Trophoblast cell (in vitro differentiated cells and primary cell): ENCODE data around the gene CEP295NL.

Source experiments
- DNase-seq, 2 donors: peaks; one replicate each; pipeline ENCODE4 v3.0.0-alpha.2; 2016
- H2AFZ ChIP-seq: 2 replicates; pipeline ENCODE4 v1.6.1; 2013; ENCODE audit warnings: low read length, moderate library complexity, mild to moderate bottlenecking; ENCODE audit not compliant: insufficient read depth, poor library complexity
- H2AK5ac ChIP-seq: 2 replicates; pipeline ENCODE4 v1.6.1; 2013; ENCODE audit warnings: mild to moderate bottlenecking, low read length
- H2BK120ac ChIP-seq: 2 replicates; pipeline ENCODE4 v1.6.1; 2013; ENCODE audit warnings: low read length, mild to moderate bottlenecking, moderate library complexity; ENCODE audit not compliant: insufficient read depth, poor library complexity
- H2BK12ac ChIP-seq: 2 replicates; pipeline ENCODE4 v1.6.1; 2013; ENCODE audit warnings: mild to moderate bottlenecking, low read length, moderate library complexity
- H2BK5ac ChIP-seq: 2 replicates; pipeline ENCODE4 v1.6.1; 2013; ENCODE audit warnings: low read length, low read depth, moderate library complexity, mild to moderate bottlenecking; ENCODE audit not compliant: poor library complexity
- H3K14ac ChIP-seq: 2 replicates; pipeline ENCODE4 v1.6.1; 2013; ENCODE audit warnings: mild to moderate bottlenecking, low read length
- H3K18ac ChIP-seq: 2 replicates; pipeline ENCODE4 v1.6.1; 2013; ENCODE audit warnings: mild to moderate bottlenecking, low read length
- H3K23ac ChIP-seq: 2 replicates; pipeline ENCODE4 v1.6.1; 2013; ENCODE audit warnings: low read length
- H3K27ac ChIP-seq: 2 replicates; pipeline ENCODE4 v1.5.1; 2013; ENCODE audit warnings: low read depth, mild to moderate bottlenecking, inconsistent platforms, low read length, moderate library complexity
- H3K27me3 ChIP-seq: 2 replicates; pipeline ENCODE4 v1.6.1; 2013; ENCODE audit warnings: inconsistent platforms, mild to moderate bottlenecking, low read length, moderate library complexity; ENCODE audit not compliant: insufficient read depth
- H3K36me3 ChIP-seq, 2 experiments: 1 replicate in 1 of 2; 2 replicates in 1 of 2; pipeline ENCODE4 v1.6.1; 2013; ENCODE audit warnings: low read length in 2 of 2, mild to moderate bottlenecking in 2 of 2, moderate library complexity in 1 of 2; ENCODE audit not compliant: insufficient read depth in 2 of 2, control insufficient read depth in 1 of 2
- H3K4ac ChIP-seq: 2 replicates; pipeline ENCODE4 v1.6.1; 2013; ENCODE audit warnings: low read depth, mild to moderate bottlenecking, low read length, moderate library complexity
- H3K4me1 ChIP-seq, 2 experiments: 1 replicate in 1 of 2; 2 replicates in 1 of 2; pipeline ENCODE4 v1.6.1; 2013; ENCODE audit warnings: low read length in 2 of 2, mild to moderate bottlenecking in 2 of 2, moderate library complexity in 1 of 2; ENCODE audit not compliant: insufficient read depth in 2 of 2, control insufficient read depth in 1 of 2
- H3K4me2 ChIP-seq: 2 replicates; pipeline ENCODE4 v1.6.1; 2013; ENCODE audit warnings: inconsistent platforms, mild to moderate bottlenecking, low read length, moderate library complexity
- H3K4me3 ChIP-seq: 2 replicates; pipeline ENCODE4 v1.5.1; 2013; ENCODE audit warnings: mild to moderate bottlenecking, low read depth, low read length, inconsistent platforms
- H3K79me1 ChIP-seq: one replicate; pipeline ENCODE4 v1.6.1; 2013; ENCODE audit warnings: low read length
- H3K79me2 ChIP-seq: 2 replicates; pipeline ENCODE4 v1.6.1; 2013; ENCODE audit warnings: low read length, mild to moderate bottlenecking; ENCODE audit not compliant: control insufficient read depth, insufficient read depth, poor library complexity
- H3K9ac ChIP-seq: 2 replicates; pipeline ENCODE4 v1.6.1; 2013; ENCODE audit warnings: mild to moderate bottlenecking, low read length
- H3K9me3 ChIP-seq: 2 replicates; pipeline ENCODE4 v1.6.1; 2013; ENCODE audit warnings: low read depth, mild to moderate bottlenecking, control low read depth, inconsistent platforms, low read length; ENCODE audit not compliant: insufficient read depth
- H4K12ac ChIP-seq: 2 replicates; pipeline ENCODE4 v1.6.1; 2013; ENCODE audit warnings: low read depth, mild to moderate bottlenecking, low read length, moderate library complexity
- H4K8ac ChIP-seq: 2 replicates; pipeline ENCODE4 v1.6.1; 2013; ENCODE audit warnings: low read depth, mild to moderate bottlenecking, low read length, moderate library complexity
- H4K91ac ChIP-seq: one replicate; pipeline ENCODE4 v1.6.1; 2013; ENCODE audit warnings: low read depth, mild to moderate bottlenecking, low read length, moderate library complexity
- WGBS: extraction: QIAGEN DNeasy Blood & Tissue Kit; methylation state at CpG from one replicate; pipeline ENCODE4 v1.1.7; 2013; ENCODE audit warnings: missing lambda C conversion rate; ENCODE audit not compliant: insufficient read length, insufficient coverage; ENCODE audit errors: extremely low coverage; 5-methylcytosine and 5-hydroxymethylcytosine counted together

CEP295NL gene

GRCh38 chr17:78865682-78866390 is 37.2 kb downstream of the CEP295NL start:
- no peak overlapping the region for H4K12ac ChIP-seq
- H3K36me3 ChIP-seq: peaks cover 5 to 20% of the 10 kb centered on the region in 2 experiments
- H2AFZ ChIP-seq: no peak overlapping the region
- no peaks in the 10 kb centered on the region for H3K27me3 ChIP-seq
- H3K14ac ChIP-seq: no peak overlapping the region
- DNase-seq: peak; percentile 88 to 95
- H4K91ac ChIP-seq: no peak overlapping the region
- H3K4me2 ChIP-seq: no peak overlapping the region
- no peak overlapping the region for H2BK5ac ChIP-seq
- peaks cover 0 to 2% of the 10 kb centered on the region in 2 experiments for H3K4me1 ChIP-seq
- WGBS: no CpG with 5 or more reads among the region's 19 CpGs
- H3K9me3 ChIP-seq: no peaks in the 10 kb centered on the region
- H3K79me2 ChIP-seq: no peaks in the 10 kb centered on the region
- H2AK5ac ChIP-seq: no peak overlapping the region
- H2BK120ac ChIP-seq: no peak overlapping the region
- H3K4ac ChIP-seq: no peak overlapping the region
- H3K9ac ChIP-seq: no peak overlapping the region
- H3K23ac ChIP-seq: no peak overlapping the region
- no peak overlapping the region for H3K27ac ChIP-seq
- H4K8ac ChIP-seq: no peak overlapping the region
- H3K18ac ChIP-seq: no peak overlapping the region
- no peak overlapping the region for H2BK12ac ChIP-seq
- no peaks in the 10 kb centered on the region for H3K79me1 ChIP-seq
- no peak overlapping the region for H3K4me3 ChIP-seq

GRCh38 chr17:78864117-78864516 is 38.9 kb downstream of the CEP295NL start:
- Histone ChIP-seq H3K14ac (no peak overlapping the region), H4K8ac (no peak overlapping the region), H2AK5ac (no peak overlapping the region), H3K18ac (no peak overlapping the region), H3K79me2 (no peaks in the 10 kb centered on the region), H3K4ac (no peak overlapping the region), H3K9me3 (no peaks in the 10 kb centered on the region), H3K4me1 (peaks cover 0 to 2% of the 10 kb centered on the region in 2 experiments), H3K36me3 (peaks cover 2 to 14% of the 10 kb centered on the region in 2 experiments), H3K4me3 (no peak overlapping the region), H3K4me2 (no peak overlapping the region), H4K91ac (no peak overlapping the region), H3K79me1 (no peaks in the 10 kb centered on the region), H2AFZ (no peak overlapping the region), H3K23ac (no peak overlapping the region), H3K9ac (no peak overlapping the region), H3K27me3 (no peaks in the 10 kb centered on the region), H3K27ac (no peak overlapping the region), H4K12ac (no peak overlapping the region), H2BK5ac (no peak overlapping the region), H2BK12ac (no peak overlapping the region), H2BK120ac (no peak overlapping the region)
- no CpG with 5 or more reads among the region's 1 CpG for WGBS
- DNase-seq: no peak

- H3K4me1 ChIP-seq: peaks cover 2 to 3% of the 10 kb centered on the region in 2 experiments
- no peak overlapping the region for H3K9ac ChIP-seq
- peak; percentile 92 to 93 for DNase-seq
- H4K12ac ChIP-seq: no peak overlapping the region
- no peak overlapping the region for H2AK5ac ChIP-seq
- 100% methylated on average over 1 of the region's 17 CpGs for WGBS
- H3K18ac ChIP-seq: no peak overlapping the region
- no peaks in the 10 kb centered on the region for H3K79me2 ChIP-seq
- H2BK5ac ChIP-seq: no peak overlapping the region
- no peak overlapping the region for H3K27ac ChIP-seq
- H3K79me1 ChIP-seq: no peaks in the 10 kb centered on the region
- no peak overlapping the region for H3K4ac ChIP-seq
- no peak overlapping the region for H2AFZ ChIP-seq
- no peak overlapping the region for H3K4me3 ChIP-seq
- H2BK12ac ChIP-seq: peak overlapping the region; percentile 23
- H3K14ac ChIP-seq: no peak overlapping the region
- no peak overlapping the region for H3K4me2 ChIP-seq
- no peak overlapping the region for H2BK120ac ChIP-seq
- peaks cover 4 to 9% of the 10 kb centered on the region in 2 experiments for H3K36me3 ChIP-seq
- no peaks in the 10 kb centered on the region for H3K9me3 ChIP-seq
- no peak overlapping the region for H3K23ac ChIP-seq
- no peak overlapping the region for H4K8ac ChIP-seq
- H3K27me3 ChIP-seq: no peaks in the 10 kb centered on the region
- H4K91ac ChIP-seq: no peak overlapping the region
These were observed 40.7 kb downstream of the CEP295NL start for GRCh38 chr17:78862073-78863023.

GRCh38 chr17:78861229-78861628 is 41.8 kb downstream of the CEP295NL start:
- peaks cover 7 to 13% of the 10 kb centered on the region in 2 experiments for H3K36me3 ChIP-seq
- no peak overlapping the region for H3K18ac ChIP-seq
- H3K27ac ChIP-seq: no peak overlapping the region
- H2AK5ac ChIP-seq: no peak overlapping the region
- no peak overlapping the region for H2BK12ac ChIP-seq
- H3K9ac ChIP-seq: no peak overlapping the region
- no peak overlapping the region for H2BK120ac ChIP-seq
- H3K4me3 ChIP-seq: no peak overlapping the region
- H4K12ac ChIP-seq: no peak overlapping the region
- H3K23ac ChIP-seq: no peak overlapping the region
- H2BK5ac ChIP-seq: no peak overlapping the region
- no peak overlapping the region for H4K8ac ChIP-seq
- H3K79me1 ChIP-seq: no peaks in the 10 kb centered on the region
- H3K79me2 ChIP-seq: no peaks in the 10 kb centered on the region
- no peaks in the 10 kb centered on the region for H3K9me3 ChIP-seq
- H4K91ac ChIP-seq: no peak overlapping the region
- no peak overlapping the region for H3K4ac ChIP-seq
- no peak for DNase-seq
- H2AFZ ChIP-seq: no peak overlapping the region
- no peak overlapping the region for H3K4me2 ChIP-seq
- peaks cover 3 to 8% of the 10 kb centered on the region in 2 experiments for H3K4me1 ChIP-seq
- no peak overlapping the region for H3K14ac ChIP-seq
- no peaks in the 10 kb centered on the region for H3K27me3 ChIP-seq
- no CpG with 5 or more reads among the region's 4 CpGs for WGBS
